Stimulated activated CD8-positive, alpha-beta memory T cell treated with anti-CD3 and anti-CD28 coated beads, Interleukin-7, amount 100 ng/mL, for 1 hour (primary cell): ENCODE measurements around the gene LAGE3.

Experiments used
- DNase-seq, 2 donors: peaks; one replicate each; pipeline ENCODE4 v3.0.0-alpha.2; 2020; ENCODE audit warnings: low read depth in 2 of 2

Gene LAGE3, protein sequence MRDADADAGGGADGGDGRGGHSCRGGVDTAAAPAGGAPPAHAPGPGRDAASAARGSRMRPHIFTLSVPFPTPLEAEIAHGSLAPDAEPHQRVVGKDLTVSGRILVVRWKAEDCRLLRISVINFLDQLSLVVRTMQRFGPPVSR

DNA sequence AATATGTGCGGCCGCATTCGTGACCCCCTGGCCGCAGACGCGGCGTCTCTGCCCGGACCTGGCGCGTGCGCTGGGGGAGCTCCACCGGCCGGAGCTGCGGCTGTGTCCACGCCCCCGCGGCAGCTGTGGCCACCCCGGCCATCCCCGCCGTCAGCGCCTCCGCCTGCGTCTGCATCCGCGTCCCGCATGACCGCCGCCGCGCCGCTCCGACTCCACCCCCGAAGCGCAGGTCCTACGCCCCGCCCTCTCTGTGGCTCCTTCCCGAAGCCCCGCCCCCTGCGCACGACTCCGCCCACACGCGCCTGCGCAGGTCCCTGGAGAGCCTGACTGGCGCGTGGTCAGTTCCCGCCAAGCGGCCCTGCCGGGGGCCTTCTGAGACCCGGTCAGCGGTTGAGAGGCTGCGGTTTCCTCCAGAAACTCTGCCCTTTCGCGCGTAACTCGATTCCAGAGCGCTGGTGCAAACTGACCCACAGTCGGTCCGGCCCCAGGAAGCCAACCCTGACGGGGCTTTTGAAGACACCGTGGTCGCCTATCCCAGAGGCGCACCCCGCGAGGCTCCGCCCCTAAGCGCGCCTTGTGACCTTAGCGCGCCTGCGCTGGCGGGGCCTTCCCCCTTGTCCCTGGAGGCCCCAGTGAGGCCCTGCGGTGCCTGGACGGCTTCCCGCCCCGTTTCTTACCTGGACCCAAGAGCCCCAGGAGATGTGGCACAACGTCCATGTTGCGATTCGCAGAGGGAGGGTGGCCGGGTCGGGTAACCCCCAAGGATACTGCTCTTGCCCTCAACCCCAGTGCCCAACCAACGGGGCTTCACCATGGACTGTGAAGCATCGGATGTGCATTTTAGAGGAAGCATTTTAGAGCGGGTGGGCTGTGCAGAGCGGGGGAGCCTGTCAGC lies at the start of gene LAGE3:
Gene LAGE3, minus strand, starts transcription at position 554 of the 895 bp plus-strand sequence. Its CDS starts 366 bp downstream, at position 188.
- DNase-seq, result peak; percentile 88 to 89

DNA sequence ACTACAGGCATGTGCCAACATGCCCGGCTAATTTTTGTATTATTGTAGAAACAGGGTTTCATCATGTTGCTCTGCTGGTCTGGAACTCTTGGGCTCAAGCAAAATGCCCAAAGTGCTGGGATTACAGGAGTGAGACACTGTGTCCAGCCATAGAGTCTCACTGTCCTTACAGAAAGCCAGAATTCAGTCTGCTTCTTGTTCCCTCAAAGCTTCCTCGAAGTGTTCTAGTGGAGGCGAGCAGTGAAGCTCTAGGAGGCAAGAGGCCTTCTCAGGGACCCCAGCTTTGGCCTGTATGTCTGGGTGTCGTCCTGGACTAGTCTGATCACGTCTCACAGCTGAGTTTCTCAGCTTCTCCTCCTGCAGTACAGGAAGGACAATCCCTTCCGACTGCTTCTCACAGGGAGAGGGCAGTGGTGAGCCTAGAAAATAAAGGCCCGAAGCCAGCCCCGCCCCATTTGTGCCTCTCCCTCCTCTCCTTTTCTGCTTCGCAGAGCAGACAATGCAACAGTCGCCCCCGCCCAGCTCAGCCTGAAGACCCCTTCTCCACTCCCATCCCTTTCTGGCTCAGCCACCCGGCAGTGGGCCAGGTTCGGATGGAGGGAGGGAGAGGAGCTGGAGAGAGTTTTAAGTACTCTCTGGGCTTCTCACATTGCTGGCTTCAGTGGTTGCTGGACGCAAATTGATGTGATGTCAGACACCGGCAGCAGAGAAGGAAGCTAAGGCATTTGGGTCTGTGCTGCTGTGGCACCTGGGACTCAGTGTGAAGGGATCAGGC lies 48.0 kb upstream of the LAGE3 start:
- no peak for DNase-seq

DNA sequence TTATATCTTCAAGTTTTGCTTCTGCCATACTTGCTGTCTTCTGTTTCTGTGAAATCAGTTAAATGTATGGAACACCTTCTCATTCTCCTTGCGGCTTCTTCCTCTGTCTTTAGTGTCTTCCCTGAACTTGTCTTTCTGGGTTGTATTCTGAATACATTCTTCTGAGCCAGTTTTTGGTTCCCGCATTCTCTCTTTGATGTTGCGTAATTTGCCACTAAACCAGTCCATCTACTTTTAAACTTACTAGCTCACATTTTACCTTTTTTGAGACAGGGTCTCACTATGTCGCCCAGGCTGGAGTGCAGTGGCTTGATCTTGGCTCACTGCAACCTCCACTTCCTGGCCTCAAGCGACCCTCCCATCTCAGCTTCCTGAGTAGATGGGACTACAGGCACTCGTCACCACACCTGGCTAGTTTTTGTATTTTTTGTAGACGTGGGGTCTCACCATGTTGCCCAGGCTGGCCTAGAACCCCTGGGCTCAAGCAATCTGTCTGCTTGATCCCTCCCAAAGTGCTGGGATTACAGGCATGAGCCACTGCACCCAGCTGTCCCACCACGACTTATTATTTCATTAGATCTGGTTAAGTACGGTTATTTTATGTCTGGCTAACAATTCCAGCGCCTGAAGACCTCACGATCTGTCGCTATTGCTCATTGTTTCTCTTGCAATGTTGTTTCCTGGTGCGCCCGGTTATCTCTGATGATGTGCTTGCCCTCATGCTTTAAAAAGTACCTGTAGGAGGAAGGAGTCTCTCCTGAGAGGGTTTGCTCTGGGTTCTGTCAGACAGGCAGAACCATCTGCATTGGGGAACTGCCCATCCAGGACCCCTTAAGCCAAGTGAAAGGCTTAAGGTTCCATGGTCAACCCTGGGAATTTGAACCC lies 46.8 kb upstream of the LAGE3 start:
- DNase-seq, result no peak

DNA sequence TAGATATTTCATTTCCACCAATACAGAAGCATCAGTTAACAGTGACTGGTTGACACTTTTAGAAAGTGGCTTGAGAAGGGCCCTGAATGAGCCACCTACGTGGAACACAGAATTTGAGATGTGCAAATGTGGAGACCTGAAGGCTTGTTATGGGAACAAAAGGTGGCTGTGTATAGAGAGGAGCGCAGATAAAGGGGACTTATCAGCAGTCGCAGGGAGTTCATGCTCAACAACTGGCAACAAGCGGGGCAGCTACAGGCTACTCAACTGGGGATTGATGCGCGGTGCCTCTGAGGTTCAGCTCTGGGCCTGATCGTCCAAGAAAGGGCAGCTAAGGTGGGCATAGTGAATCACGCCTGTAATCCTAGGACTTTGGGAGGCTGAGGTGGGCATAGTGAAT lies 40.3 kb upstream of the LAGE3 start:
- DNase-seq, result no peak

DNA sequence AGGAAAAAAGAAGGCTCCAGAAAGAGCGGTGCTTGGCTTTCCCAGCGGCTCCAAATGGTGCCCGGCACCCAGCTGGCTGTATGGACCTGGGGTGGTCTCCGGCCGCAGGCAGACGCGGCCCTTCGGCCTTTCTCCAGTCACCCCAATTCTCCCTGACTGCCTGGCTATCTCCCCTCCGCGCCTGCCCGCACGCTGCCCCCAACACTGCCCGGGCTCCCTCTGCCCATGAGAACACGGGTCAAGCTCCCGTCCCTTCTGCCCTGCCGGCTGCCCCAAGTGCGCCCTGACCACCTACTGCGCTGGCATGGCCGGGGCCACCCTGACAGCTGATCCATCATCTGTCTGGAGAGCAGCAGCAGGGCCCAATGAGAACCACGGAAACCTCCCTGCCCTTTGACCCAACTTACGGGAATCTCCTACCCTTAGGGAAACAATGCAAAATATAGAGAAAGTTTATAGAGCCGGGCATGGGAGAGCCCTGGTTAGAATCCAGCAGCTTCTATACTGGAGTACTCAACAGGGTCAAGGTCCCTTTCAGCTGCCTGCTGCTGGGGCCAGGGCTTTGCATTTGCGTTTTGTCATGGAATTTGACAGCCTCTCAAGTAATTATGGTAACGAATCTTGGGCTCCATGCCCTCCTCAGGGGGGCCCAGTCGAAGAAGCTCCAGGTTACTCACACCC lies 38.2 kb upstream of the LAGE3 start:
- DNase-seq, result no peak

DNA sequence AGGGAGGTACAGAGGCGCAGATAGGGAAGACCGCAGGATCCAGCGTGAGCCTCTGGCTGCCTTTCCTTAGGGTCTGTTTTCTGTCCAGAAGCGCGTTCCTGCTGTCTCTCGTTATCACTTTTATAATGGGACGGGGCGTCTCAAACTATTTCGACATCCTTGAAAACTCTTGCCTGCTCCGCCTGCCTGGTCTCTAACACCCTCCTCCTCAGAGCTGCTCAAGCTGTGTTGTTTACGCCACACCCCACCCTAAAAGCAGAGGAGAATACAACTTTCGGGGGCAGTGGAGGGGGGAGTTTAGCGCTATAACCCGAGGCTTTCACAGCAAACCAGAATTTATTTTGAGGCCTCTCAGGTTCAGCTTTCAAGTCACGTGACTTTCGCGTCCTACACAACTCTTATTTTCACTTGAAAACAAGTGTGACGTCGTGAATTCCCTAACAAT lies 37.6 kb upstream of the LAGE3 start:
- DNase-seq, result no peak

DNA sequence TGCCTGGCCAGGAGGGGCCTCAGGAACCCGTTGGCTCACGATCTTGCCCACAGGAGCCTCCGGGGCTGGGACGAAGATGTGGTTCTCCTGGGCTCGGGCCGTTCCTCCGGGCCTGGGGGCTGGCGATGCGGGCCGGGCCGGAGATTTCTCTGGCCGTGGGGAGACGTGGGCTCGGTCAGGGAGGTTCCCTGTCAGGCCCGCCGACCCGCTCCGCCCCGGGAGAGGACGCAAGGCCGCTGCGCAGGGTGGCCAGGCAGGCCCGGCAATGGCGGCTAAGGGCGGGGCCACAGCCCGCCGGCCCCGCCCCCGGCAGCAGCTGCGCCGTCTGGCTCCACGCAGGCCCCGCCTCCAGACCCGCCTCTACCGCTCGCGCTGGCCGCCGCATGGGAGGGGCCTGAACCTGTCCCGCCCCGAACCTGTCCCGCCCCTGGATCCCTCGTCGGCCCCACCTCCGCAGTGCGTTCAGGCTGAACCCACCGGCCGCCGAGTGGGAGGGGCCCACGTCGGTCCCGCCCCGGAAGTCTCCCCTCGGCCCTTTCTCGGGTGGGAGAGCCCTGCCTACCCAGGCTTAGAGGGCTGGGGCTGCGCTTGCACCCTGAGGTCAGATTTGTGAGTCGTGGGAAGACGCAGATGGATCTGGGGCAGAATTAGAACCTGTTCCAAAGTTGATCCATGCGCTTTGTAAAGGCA lies 37.0 kb upstream of the LAGE3 start, which contains the start of gene FAM3A:
Gene FAM3A, minus strand, starts transcription at position 267 of the 690 bp plus-strand sequence. CDS start 460 bp downstream, outside the sequence.
- peak; percentile 77 to 82 for DNase-seq

DNA sequence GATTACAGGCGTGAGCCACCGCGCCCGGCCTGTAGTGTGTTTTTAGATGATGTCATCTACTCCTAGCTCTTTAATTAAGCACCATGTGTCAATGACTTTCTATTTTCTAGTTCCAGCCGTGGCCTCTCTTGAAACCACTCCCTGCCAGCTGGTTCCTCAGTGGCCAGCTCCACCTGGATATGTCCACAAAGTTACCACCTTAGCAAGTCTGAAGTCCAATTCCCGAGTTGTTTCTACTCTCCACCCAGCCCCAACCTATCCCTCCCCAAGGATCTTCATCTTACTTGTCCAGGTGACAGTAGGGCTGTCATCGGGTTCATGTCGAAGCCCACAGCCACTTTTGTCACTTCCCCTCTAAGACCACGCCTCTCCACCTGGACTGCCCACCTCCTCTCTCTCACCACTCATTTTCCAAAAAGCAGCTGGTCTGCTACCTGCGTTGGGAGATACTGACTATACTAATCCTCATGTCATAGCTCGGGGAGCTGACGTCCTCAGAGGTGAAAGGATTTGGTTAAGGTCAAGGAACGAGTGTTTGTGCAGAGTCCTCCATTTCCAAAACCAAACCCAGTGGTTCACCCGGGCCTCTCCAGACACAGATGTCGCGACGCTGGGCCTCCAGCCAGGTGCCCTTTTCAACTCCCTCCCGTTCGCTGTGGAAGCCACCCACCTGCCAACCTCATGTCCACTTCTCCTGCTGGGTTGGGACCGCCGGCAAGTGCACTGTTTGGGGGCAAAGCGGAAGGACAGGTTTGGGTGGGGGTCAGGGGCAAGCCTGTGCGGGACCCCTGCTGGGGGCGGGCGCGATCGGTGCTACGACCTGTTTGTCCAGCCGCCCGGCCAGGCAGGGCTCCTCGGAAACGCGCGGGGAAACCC lies 36.2 kb upstream of the LAGE3 start:
- DNase-seq, result no peak

DNA sequence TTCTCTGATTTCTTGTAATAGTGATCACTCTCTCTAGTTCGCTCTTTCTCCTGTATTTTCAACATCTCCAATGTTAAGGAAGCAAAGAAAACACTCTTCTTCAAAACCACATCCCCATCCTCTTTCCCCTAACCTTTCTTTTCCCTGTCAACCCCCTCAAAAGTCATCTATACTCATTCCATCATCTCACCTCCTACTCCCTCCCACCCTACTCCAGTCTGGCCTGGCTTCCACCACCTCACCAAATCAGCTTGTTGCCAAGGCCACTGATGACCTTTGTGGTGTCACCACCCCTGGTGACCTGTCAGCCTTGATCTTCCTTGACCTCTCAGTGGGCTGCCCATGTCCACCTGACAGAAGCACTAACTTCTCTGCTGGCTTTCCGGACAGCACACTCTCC lies 34.6 kb upstream of the LAGE3 start:
- DNase-seq, result no peak

DNA sequence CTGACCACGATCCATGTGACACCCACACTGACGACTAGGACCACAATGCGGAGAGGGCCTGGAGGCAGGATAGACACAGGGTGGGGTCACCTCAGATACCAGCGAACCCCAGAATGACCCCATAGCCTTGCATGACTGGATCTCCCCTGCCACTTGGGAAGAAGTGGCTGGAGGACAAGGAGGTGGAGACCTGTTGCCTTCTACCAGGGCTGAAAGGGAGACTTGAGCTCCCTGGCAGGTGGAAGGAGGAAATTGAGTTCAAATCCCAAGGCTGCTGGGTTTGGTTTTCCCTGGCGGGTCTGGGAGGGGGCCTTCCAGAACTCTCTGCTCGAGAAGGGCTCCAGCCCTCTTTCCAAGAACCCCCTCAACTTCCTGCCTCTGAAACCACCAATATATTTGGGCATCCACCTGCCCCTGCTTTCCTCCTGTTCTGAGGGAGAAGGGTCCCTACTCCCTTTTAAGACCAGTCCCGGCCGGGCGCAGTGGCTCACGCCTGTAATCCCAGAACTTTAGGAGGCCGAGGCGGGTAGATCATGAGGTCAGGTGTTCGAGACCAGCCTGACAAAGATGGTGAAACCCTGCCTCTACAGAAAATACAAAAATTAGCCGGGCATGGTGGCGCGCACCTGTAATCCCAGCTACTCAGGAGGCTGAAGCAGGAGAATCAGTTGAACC lies 33.9 kb upstream of the LAGE3 start:
- no peak for DNase-seq

DNA sequence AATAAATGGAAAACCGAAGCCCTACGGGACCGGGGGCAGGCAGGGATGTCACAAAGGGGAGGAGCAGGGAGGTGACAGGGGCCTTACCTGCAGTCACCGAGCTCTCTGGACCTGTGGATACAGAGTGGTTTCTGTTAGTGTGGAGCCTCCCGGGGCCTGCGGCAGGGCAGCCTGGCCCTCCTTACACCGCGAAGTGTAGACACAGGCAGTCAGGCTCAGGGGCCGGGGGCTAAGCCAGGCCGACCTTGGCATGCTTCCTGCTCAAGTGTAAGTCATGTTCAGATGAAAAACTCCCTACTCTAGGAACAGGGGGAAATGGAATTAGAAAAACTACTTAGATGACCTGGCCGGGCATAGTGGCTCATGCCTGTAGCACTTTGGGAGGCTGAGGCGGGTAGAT lies 32.7 kb upstream of the LAGE3 start:
- DNase-seq, result no peak

DNA sequence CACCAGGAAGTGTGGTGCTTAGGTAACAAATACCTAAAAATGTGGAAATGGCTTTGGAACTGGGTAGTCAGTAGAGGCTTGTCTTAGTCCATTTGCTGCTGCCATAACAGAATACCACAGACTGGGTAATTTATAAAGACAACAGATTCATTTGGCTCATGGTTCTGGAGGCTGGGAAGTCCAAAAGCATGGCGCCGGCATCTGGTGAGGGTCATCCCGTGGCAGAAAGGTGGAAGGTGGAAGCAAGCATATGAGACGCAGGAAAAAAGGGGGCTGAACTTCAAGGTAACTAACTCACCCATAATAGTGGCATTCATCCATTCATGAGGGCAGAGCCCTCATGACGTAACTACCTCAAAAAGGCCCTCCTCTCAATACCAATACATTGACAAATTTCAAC lies 30.4 kb upstream of the LAGE3 start:
- no peak for DNase-seq

DNA sequence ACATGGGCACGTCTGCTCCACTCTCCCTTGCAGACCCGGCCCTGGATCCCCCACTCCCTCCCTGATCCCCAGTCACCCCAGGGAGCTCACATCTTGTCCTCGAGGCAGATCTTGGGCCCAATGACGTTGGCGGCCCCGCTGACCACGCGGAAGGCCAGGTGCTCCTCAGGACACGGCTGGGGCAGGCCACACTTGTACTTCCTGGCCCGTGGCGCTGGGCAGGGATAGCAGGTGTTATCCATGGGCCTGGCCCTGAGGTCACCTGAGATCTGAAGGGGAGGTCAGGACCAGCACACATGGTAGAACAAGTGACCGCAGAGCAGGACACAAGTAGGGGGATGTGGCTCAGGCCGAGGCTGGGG lies 29.3 kb upstream of the LAGE3 start:
- DNase-seq, result no peak

DNA sequence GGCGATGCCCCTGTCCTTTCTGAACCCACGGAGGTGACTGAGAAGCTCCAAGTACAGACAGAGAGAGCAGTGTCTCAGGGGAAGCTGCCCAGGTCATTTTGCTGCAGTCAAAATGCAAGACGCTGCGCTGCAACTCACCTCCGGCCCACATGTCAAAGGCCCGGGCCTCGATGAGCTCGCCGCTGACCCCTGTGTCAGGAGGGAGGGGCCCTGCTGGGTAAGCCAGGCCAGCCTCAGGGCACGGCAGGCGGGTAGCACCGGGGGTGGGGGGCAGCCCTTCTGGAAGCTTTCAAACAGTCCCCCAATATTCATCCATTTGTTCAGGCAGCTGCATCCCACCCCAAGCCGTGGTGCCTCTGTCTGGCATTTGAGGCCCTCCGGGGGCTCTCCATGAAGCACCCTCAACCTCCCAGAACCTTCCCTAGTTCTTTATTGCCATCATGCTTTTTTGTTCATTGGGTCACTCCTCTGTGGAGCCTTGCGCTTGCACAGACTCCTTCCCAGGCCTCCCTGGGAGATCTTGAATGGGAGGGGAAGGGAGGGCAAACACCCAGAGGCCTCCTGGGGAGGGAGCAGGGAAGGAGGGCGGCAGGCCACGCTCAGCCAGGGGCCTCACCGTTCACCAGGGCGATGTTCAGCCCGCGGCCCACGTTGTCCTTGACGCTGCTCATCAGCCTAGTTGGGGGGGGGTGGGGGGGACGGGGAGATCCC lies 28.7 kb upstream of the LAGE3 start:
- DNase-seq, result no peak

DNA sequence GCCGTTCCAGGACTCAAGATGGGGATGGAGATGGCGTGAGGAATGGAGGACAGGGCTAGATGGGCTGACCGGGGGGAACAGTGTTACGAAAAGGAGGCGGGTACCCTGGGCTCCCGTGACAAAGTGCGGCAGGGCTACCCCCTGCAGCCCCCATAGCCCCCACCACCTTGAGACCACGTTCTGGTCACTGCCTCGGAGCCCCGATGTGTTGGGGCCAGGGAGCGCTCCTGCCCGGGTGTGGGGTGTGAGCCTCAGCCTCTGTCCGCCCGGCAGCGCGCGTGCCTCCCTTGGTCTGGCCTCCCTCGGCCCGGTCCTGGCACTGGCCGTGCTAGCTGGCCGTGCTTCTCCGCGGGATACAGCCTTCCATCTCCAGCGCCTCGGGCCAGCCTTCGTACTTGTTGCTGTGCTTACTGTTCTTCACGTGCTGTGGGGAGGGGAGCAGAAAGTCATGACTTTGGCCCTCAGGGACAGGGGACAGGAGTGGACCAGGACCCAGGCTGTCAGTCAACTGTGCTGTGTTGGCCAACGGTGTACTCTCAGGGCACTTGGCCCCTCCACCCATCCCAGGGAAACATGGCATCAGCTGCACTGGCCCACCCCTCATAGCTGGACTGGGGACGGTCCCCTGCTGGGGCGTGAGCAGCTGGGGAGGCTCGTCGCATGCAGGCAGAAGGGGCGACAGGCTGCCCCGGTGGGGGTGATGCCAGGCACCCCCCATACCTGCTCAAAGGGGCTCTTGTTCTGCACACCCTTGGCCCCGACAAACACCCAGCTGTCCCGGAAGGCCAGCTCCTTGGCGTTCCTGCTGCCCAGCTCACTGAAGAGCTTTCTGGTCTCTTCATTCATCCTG lies 27.6 kb upstream of the LAGE3 start:
- DNase-seq, result no peak

DNA sequence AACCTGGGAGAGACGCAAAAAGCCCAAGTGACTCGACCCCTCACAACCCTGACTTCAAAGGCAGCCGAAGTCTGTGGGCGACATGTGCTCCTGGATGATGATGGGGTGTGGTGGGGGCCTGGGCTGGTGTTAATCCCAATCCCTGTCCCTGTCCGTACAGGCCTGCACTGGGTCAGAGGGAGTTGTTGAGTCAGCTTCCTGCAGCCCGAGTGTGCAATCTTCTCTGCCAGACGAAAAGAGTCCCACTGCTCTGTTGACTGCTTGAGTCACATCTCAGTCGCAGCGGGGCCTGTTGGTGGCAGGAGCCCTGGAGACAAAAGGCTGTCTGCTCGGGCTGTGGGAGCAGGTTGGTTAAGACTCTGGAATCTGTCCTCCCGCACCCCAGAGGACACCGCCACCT lies 26.7 kb upstream of the LAGE3 start:
- no peak for DNase-seq

DNA sequence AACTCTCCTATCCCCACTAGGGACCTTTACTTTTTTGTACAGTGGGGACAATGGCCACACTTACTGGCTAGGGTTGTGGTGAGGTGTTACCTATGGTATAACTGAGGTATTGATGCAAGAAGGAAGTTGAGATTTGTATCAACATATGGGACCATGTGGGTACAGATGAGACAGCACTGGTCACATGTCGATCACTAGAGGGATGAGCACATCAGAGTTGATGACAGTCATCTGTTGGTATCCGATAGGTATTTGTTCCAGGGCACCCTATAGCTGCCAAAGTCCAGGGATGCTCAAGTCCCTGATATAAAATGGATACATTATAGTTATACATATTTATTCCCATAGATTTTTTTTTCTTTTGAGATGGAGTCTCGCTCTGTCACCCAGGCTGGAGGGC lies 23.9 kb upstream of the LAGE3 start:
- DNase-seq, result no peak
